ENCODE measurements around the gene OSBPL9.
"Not testable (repeated sequence)": the region's sequence is repeated elsewhere in the genome, so short reads cannot be mapped to it uniquely, and the experiment has no call there.

The OSBPL9 gene

GRCh38 chr1:51792864-51793263 is 176.0 kb downstream of the OSBPL9 start:
- no peak for DNase-seq (ENCODE audit: low spot score)

- no peak for DNase-seq (ENCODE audit: low spot score)
Observed at GRCh38 chr1:51794260-51794659, 177.4 kb downstream of the OSBPL9 start.

- DNase-seq (ENCODE audit: low spot score), result no peak
Observed at GRCh38 chr1:51794868-51795267, 178.0 kb downstream of the OSBPL9 start.

- DNase-seq (ENCODE audit: low spot score), result no peak
Observed at GRCh38 chr1:51799372-51799771, 182.5 kb downstream of the OSBPL9 start.

- DNase-seq (ENCODE audit: low spot score), result no peak
Observed at GRCh38 chr1:51814513-51814912, 197.6 kb downstream of the OSBPL9 start.

- no peak for DNase-seq (ENCODE audit: low spot score)
Observed at GRCh38 chr1:51818487-51818886, 201.6 kb downstream of the OSBPL9 start.

- not testable (repeated sequence) for DNase-seq (ENCODE audit: low spot score)
Observed at GRCh38 chr1:51819021-51819420, 202.1 kb downstream of the OSBPL9 start.

GRCh38 chr1:51819810-51820209 is 202.9 kb downstream of the OSBPL9 start:
- DNase-seq (ENCODE audit: low spot score), result no peak

- DNase-seq (ENCODE audit: low spot score), result no peak
Observed at GRCh38 chr1:51829058-51829457, 212.2 kb downstream of the OSBPL9 start.

GRCh38 chr1:51833700-51834099 is 216.8 kb downstream of the OSBPL9 start:
- DNase-seq (ENCODE audit: low spot score), result no peak

GRCh38 chr1:51837243-51837642 is 220.4 kb downstream of the OSBPL9 start:
- no peak for DNase-seq (ENCODE audit: low spot score)
